Measurements from ENCODE around the gene PSMB11. TPM values are rescaled to one million over a fixed set of nuclear protein-coding genes. Genes with fewer than 3 reads are reported as not detected.

The PSMB11 gene
- total RNA-seq, 4 donors from 2014 or later, result not detected

- Histone ChIP-seq H3K27ac (no peak overlapping the region), H3K36me3 (no peaks in the 10 kb centered on the region)
Observed at GRCh38 chr14:23015618-23016017, 26.4 kb upstream of the PSMB11 start.

GRCh38 chr14:23017091-23017490 is 24.9 kb upstream of the PSMB11 start:
- DNase-seq (ENCODE audit: low spot score in 2 of 2), result no peak
- Histone ChIP-seq H3K27me3 (no peaks in the 10 kb centered on the region), H3K27ac (no peak overlapping the region), H3K36me3 (no peaks in the 10 kb centered on the region), H3K4me1 (no peaks in the 10 kb centered on the region), H3K9me3 (no peaks in the 10 kb centered on the region), H3K4me3 (no peak overlapping the region)
- 88% methylated on average over 5 of the region's 5 CpGs for WGBS
- TF ChIP-seq EP300 (IDR thresholded peaks at IDR 0.05) (no peak), CTCF (IDR thresholded peaks at IDR 0.05) (no peak), POLR2AphosphoS5 (IDR thresholded peaks at IDR 0.05) (no peak), POLR2A (IDR thresholded peaks at IDR 0.05) (no peak)

More at GRCh38 chr14:23015618-23016017, 26.4 kb upstream of the PSMB11 start:
- no peaks in the 10 kb centered on the region for H3K9me3 ChIP-seq
- 82% methylated on average over 4 of the region's 4 CpGs for WGBS
- peaks cover under 1% of the 10 kb centered on the region for H3K4me1 ChIP-seq
- H3K4me3 ChIP-seq, result no peak overlapping the region
- no peak for TF ChIP-seq EP300 (IDR thresholded peaks at IDR 0.05)
- no peak for TF ChIP-seq POLR2AphosphoS5 (IDR thresholded peaks at IDR 0.05)
- TF ChIP-seq CTCF (IDR thresholded peaks at IDR 0.05), result no peak
- no peak for TF ChIP-seq POLR2A (IDR thresholded peaks at IDR 0.05)
- H3K27me3 ChIP-seq, result no peaks in the 10 kb centered on the region
- DNase-seq (ENCODE audit: low spot score in 2 of 2), result no peak

GRCh38 chr14:23018107-23018506 is 23.9 kb upstream of the PSMB11 start:
- Histone ChIP-seq H3K4me1 (no peaks in the 10 kb centered on the region), H3K4me3 (no peak overlapping the region), H3K27me3 (no peaks in the 10 kb centered on the region), H3K9me3 (no peaks in the 10 kb centered on the region), H3K27ac (no peak overlapping the region), H3K36me3 (no peaks in the 10 kb centered on the region)
- TF ChIP-seq CTCF (IDR thresholded peaks at IDR 0.05) (no peak), EP300 (IDR thresholded peaks at IDR 0.05) (no peak), POLR2A (IDR thresholded peaks at IDR 0.05) (no peak)
- no peak for DNase-seq (ENCODE audit: low spot score in 2 of 2)

GRCh38 chr14:23020143-23021128 is 21.6 kb upstream of the PSMB11 start:
- no peak for DNase-seq (ENCODE audit: low spot score in 2 of 2)
- H3K9me3 ChIP-seq, result no peaks in the 10 kb centered on the region
- TF ChIP-seq POLR2A (IDR thresholded peaks at IDR 0.05) (no peak), POLR2AphosphoS5 (IDR thresholded peaks at IDR 0.05) (no peak), EP300 (IDR thresholded peaks at IDR 0.05) (no peak)

GRCh38 chr14:23021434-23021833 is 20.6 kb upstream of the PSMB11 start:
- Histone ChIP-seq H3K4me1 (no peaks in the 10 kb centered on the region), H3K27me3 (no peaks in the 10 kb centered on the region), H3K27ac (no peak overlapping the region), H3K4me3 (no peak overlapping the region), H3K36me3 (peaks cover 14% of the 10 kb centered on the region), H3K9me3 (no peaks in the 10 kb centered on the region)
- WGBS, result 65% methylated on average over 9 of the region's 9 CpGs
- no peak for DNase-seq (ENCODE audit: low spot score in 2 of 2)
- TF ChIP-seq EP300 (IDR thresholded peaks at IDR 0.05) (no peak), POLR2AphosphoS5 (IDR thresholded peaks at IDR 0.05) (no peak), POLR2A (IDR thresholded peaks at IDR 0.05) (no peak), CTCF (IDR thresholded peaks at IDR 0.05) (no peak)

More at GRCh38 chr14:23020143-23021128, 21.6 kb upstream of the PSMB11 start:
- Histone ChIP-seq H3K4me1 (no peaks in the 10 kb centered on the region), H3K36me3 (peaks cover 4% of the 10 kb centered on the region), H3K27me3 (no peaks in the 10 kb centered on the region), H3K4me3 (no peak overlapping the region), H3K27ac (no peak overlapping the region)
- 95% methylated on average over 7 of the region's 7 CpGs for WGBS

Measured in suprapubic skin (tissue), 4 donors.